ENCODE data around the gene GSG1L. TPM values are rescaled to one million over a fixed set of nuclear protein-coding genes. Genes with fewer than 3 reads are reported as not detected.

The GSG1L gene
- total and polyA plus RNA-seq, 9 of the 15 experiments (the other 6 are each of a cell fraction or from before 2014, with no cell fraction given) = not detected

DNA sequence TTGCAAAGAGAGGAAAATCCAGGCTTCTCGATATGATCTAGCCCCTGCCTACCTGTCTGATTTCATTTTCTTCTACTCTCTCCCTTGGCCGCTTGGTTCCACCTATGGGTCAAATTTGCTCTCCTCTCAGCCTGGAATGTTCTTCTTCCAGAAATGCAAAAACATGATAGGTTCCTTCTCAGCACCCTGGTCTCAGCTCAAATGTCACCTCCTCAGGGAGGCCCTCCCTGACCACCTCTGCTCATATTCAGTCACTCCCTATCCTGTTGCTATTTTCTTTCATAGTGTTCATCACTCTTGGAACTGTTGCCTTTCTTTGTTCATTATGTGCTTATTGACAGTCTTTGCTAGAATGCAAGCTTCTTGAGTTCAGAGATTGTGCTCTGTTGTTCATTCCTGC is 305.0 kb downstream of the GSG1L start (continued):
- TF ChIP-seq POLR2AphosphoS2 (IDR thresholded peaks at IDR 0.05; ENCODE audit: low read length) (no peak), SNAPC5 (CRISPR knock-in tag; IDR thresholded peaks at IDR 0.05) (no peak), ZNF436 (CRISPR knock-in tag; IDR thresholded peaks at IDR 0.05) (no peak), SNRNP70 (optimal IDR thresholded peaks at IDR 0.05; ENCODE audit: low read depth, low read length) (no peak), ZNF512 (tag; IDR thresholded peaks at IDR 0.05) (no peak), RBM25 (IDR thresholded peaks at IDR 0.05; ENCODE audit: low read depth, low read length, severe bottlenecking) (peak; percentile 73)
- TF ChIP-seq, protein P1, sequence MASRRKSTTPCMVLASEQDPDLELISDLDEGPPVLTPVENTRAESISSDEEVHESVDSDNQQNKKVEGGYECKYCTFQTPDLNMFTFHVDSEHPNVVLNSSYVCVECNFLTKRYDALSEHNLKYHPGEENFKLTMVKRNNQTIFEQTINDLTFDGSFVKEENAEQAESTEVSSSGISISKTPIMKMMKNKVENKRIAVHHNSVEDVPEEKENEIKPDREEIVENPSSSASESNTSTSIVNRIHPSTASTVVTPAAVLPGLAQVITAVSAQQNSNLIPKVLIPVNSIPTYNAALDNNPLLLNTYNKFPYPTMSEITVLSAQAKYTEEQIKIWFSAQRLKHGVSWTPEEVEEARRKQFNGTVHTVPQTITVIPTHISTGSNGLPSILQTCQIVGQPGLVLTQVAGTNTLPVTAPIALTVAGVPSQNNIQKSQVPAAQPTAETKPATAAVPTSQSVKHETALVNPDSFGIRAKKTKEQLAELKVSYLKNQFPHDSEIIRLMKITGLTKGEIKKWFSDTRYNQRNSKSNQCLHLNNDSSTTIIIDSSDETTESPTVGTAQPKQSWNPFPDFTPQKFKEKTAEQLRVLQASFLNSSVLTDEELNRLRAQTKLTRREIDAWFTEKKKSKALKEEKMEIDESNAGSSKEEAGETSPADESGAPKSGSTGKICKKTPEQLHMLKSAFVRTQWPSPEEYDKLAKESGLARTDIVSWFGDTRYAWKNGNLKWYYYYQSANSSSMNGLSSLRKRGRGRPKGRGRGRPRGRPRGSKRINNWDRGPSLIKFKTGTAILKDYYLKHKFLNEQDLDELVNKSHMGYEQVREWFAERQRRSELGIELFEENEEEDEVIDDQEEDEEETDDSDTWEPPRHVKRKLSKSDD (conservative IDR thresholded peaks at IDR 0.05; ENCODE audit: low read length) = no peak
- TF ChIP-seq, protein P2, sequence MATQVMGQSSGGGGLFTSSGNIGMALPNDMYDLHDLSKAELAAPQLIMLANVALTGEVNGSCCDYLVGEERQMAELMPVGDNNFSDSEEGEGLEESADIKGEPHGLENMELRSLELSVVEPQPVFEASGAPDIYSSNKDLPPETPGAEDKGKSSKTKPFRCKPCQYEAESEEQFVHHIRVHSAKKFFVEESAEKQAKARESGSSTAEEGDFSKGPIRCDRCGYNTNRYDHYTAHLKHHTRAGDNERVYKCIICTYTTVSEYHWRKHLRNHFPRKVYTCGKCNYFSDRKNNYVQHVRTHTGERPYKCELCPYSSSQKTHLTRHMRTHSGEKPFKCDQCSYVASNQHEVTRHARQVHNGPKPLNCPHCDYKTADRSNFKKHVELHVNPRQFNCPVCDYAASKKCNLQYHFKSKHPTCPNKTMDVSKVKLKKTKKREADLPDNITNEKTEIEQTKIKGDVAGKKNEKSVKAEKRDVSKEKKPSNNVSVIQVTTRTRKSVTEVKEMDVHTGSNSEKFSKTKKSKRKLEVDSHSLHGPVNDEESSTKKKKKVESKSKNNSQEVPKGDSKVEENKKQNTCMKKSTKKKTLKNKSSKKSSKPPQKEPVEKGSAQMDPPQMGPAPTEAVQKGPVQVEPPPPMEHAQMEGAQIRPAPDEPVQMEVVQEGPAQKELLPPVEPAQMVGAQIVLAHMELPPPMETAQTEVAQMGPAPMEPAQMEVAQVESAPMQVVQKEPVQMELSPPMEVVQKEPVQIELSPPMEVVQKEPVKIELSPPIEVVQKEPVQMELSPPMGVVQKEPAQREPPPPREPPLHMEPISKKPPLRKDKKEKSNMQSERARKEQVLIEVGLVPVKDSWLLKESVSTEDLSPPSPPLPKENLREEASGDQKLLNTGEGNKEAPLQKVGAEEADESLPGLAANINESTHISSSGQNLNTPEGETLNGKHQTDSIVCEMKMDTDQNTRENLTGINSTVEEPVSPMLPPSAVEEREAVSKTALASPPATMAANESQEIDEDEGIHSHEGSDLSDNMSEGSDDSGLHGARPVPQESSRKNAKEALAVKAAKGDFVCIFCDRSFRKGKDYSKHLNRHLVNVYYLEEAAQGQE (IDR thresholded peaks at IDR 0.05; ENCODE audit: borderline replicate concordance) = no peak
- TF ChIP-seq, protein P2 (CRISPR knock-in tag; IDR thresholded peaks at IDR 0.05; ENCODE audit: low read depth) = no peak

Data from K562 (cell line).